ENCODE results near the gene PLN. TPM values are rescaled to one million over a fixed set of nuclear protein-coding genes. Genes with fewer than 3 reads are reported as not detected.

The PLN gene
- total RNA-seq, 2 donors from 2014 or later = 560 to 1,831 TPM

GRCh38 chr6:118504611-118505010, 43.5 kb upstream of the PLN start:
- TF ChIP-seq CTCF (IDR thresholded peaks at IDR 0.05) = no peak
- H3K27ac ChIP-seq = peak overlapping the region; percentile 50 to 78
- DNase-seq (ENCODE audit: low spot score) = no peak
- H3K4me1 ChIP-seq = no peaks in the 10 kb centered on the region
- no peaks in the 10 kb centered on the region for H3K36me3 ChIP-seq
- no peak overlapping the region for H3K4me3 ChIP-seq
- no peaks in the 10 kb centered on the region for H3K9me3 ChIP-seq
- no peaks in the 10 kb centered on the region for H3K27me3 ChIP-seq

GRCh38 chr6:118505656-118506055, 42.4 kb upstream of the PLN start:
- Histone ChIP-seq H3K27me3 (no peaks in the 10 kb centered on the region), H3K4me3 (no peak overlapping the region), H3K4me1 (no peaks in the 10 kb centered on the region), H3K9me3 (no peaks in the 10 kb centered on the region), H3K36me3 (no peaks in the 10 kb centered on the region), H3K27ac (peak overlapping the region in 1 of 2 donors; percentile 78)
- DNase-seq (ENCODE audit: low spot score) = no peak
- no peak for TF ChIP-seq CTCF (IDR thresholded peaks at IDR 0.05)

GRCh38 chr6:118506071-118506638, 41.9 kb upstream of the PLN start:
- no peaks in the 10 kb centered on the region for H3K36me3 ChIP-seq
- no peaks in the 10 kb centered on the region for H3K9me3 ChIP-seq
- H3K4me1 ChIP-seq = no peaks in the 10 kb centered on the region
- no peak for TF ChIP-seq CTCF (IDR thresholded peaks at IDR 0.05)
- H3K27me3 ChIP-seq = no peaks in the 10 kb centered on the region
- H3K4me3 ChIP-seq = no peak overlapping the region
- DNase-seq (ENCODE audit: low spot score) = no peak
- peak overlapping the region; percentile 32 to 78 for H3K27ac ChIP-seq

- H3K36me3 ChIP-seq = no peaks in the 10 kb centered on the region
- H3K9me3 ChIP-seq = no peaks in the 10 kb centered on the region
- no peaks in the 10 kb centered on the region for H3K4me1 ChIP-seq
- no peak overlapping the region for H3K4me3 ChIP-seq
- no peak for TF ChIP-seq CTCF (IDR thresholded peaks at IDR 0.05)
- H3K27me3 ChIP-seq = no peaks in the 10 kb centered on the region
- DNase-seq (ENCODE audit: low spot score) = no peak
- H3K27ac ChIP-seq = peak overlapping the region; percentile 32 to 78
Observed at GRCh38 chr6:118507636-118508035, 40.5 kb upstream of the PLN start.

- H3K27ac ChIP-seq = peak overlapping the region; percentile 57 to 84
Observed at GRCh38 chr6:118509009-118509617, 39.0 kb upstream of the PLN start.

More at GRCh38 chr6:118509009-118509617, 39.0 kb upstream of the PLN start:
- H3K27me3 ChIP-seq = no peaks in the 10 kb centered on the region
- TF ChIP-seq CTCF (IDR thresholded peaks at IDR 0.05) = peak; percentile 64 to 73
- H3K4me1 ChIP-seq = no peaks in the 10 kb centered on the region
- no peak overlapping the region for H3K4me3 ChIP-seq
- no peaks in the 10 kb centered on the region for H3K36me3 ChIP-seq
- no peak for DNase-seq (ENCODE audit: low spot score)
- H3K9me3 ChIP-seq = no peaks in the 10 kb centered on the region
